Activated CD8-positive, alpha-beta T cell treated with anti-CD3 and anti-CD28 coated beads for 36 hours (primary cell): ENCODE measurements around the gene ATRX. TPM values are rescaled to one million over a fixed set of nuclear protein-coding genes. Genes with fewer than 3 reads are reported as not detected.
"Not testable (repeated sequence)": the region's sequence is repeated elsewhere in the genome, so short reads cannot be mapped to it uniquely, and the experiment has no call there.

ENCODE experiments used
- ATAC-seq: fragments of 200-7000 bp; cut with Tn5 transposase; one replicate; pipeline ENCODE4 v1.10.0; 2021; ENCODE audit warnings: mild to moderate bottlenecking, moderate library complexity
- CTCF ChIA-PET: fragments of 350-600 bp; sonication (Branson Sonifier 250); formaldehyde crosslinking; loops from one replicate; lab custom pipeline; 2021; ENCODE audit warnings: antibody characterized with exemption; lab: Charles Lee
- POLR2A ChIA-PET: fragments of 350-600 bp; sonication (Branson Sonifier 250); formaldehyde crosslinking; loops from one replicate; lab custom pipeline; 2021; ENCODE audit warnings: antibody characterized with exemption; lab: Charles Lee
- DNase-seq: peaks from one replicate; pipeline ENCODE4 v3.0.0-alpha.2; 2020
- H3K27ac Mint-ChIP-seq: one replicate; pipeline ENCODE4 v1.8.0; 2021; ENCODE audit warnings: mild to moderate bottlenecking, mixed read lengths
- H3K27me3 Mint-ChIP-seq: one replicate; pipeline ENCODE4 v1.8.0; 2021; ENCODE audit warnings: mixed read lengths
- H3K36me3 Mint-ChIP-seq: one replicate; pipeline ENCODE4 v1.8.0; 2021; ENCODE audit warnings: low read depth, mixed read lengths
- H3K4me1 Mint-ChIP-seq: one replicate; pipeline ENCODE4 v1.8.0; 2021; ENCODE audit warnings: low read depth, mixed read lengths
- H3K4me3 Mint-ChIP-seq: one replicate; pipeline ENCODE4 v1.8.0; 2021; ENCODE audit warnings: mild to moderate bottlenecking, moderate library complexity, mixed read lengths
- H3K9me3 Mint-ChIP-seq: one replicate; pipeline ENCODE4 v1.8.0; 2021; ENCODE audit warnings: mixed read lengths
- CTCF ChIP-seq: fragments of 200-600 bp; IDR thresholded peaks from one replicate; pipeline ENCODE4 v1.8.0; 2022; ENCODE audit warnings: antibody characterized with exemption, mild to moderate bottlenecking
- intact Hi-C: fragments of 100-400 bp; cut with micrococcal nuclease; formaldehyde crosslinking; loops from one replicate; pipeline ENCODE4 v1.10.0; 2022
- total RNA-seq, 2 experiments: library from RNA; stranded (reverse); gene quantifications; one replicate each; pipeline ENCODE4 v1.2.3, GENCODE V29; 2021

The ATRX gene
- total RNA-seq, 2 experiments from 2014 or later = 51.6 to 60.9 TPM

- TF ChIP-seq CTCF = no peak
- CTCF ChIA-PET = no interaction called here
- H3K9me3 Mint-ChIP-seq = no peaks in the 10 kb centered on the region
- intact Hi-C loops = no loop called here
- no peaks in the 10 kb centered on the region for H3K27me3 Mint-ChIP-seq
- DNase-seq = no peak
- no peak for ATAC-seq
- peaks cover 11% of the 10 kb centered on the region for H3K4me1 Mint-ChIP-seq
- peak overlapping the region; percentile 4 for H3K27ac Mint-ChIP-seq
- no peak overlapping the region for H3K4me3 Mint-ChIP-seq
- POLR2A ChIA-PET = no interaction called here
- peaks cover 10% of the 10 kb centered on the region for H3K36me3 Mint-ChIP-seq
Observed at GRCh38 chrX:77505227-77505626, 280.8 kb downstream of the ATRX start.

- DNase-seq = no peak
- H3K36me3 Mint-ChIP-seq = no peaks in the 10 kb centered on the region
- no peak for ATAC-seq
- ChIA-PET CTCF (no interaction called here), POLR2A (no interaction called here)
- H3K27ac Mint-ChIP-seq = no peak overlapping the region
- no peaks in the 10 kb centered on the region for H3K9me3 Mint-ChIP-seq
- intact Hi-C loops = no loop called here
- no peak overlapping the region for H3K4me3 Mint-ChIP-seq
- peaks cover 11% of the 10 kb centered on the region for H3K4me1 Mint-ChIP-seq
- no peaks in the 10 kb centered on the region for H3K27me3 Mint-ChIP-seq
- no peak for TF ChIP-seq CTCF
Observed at GRCh38 chrX:77502951-77503525, 283.0 kb downstream of the ATRX start.

- DNase-seq, ATAC-seq, intact Hi-C loops, H3K27ac Mint-ChIP-seq, CTCF ChIA-PET, H3K9me3 Mint-ChIP-seq, POLR2A ChIA-PET, H3K4me1 Mint-ChIP-seq, H3K4me3 Mint-ChIP-seq, H3K36me3 Mint-ChIP-seq, H3K27me3 Mint-ChIP-seq: not testable (repeated sequence)
Observed at GRCh38 chrX:77500164-77500563, 285.9 kb downstream of the ATRX start.

- no peak overlapping the region for H3K27ac Mint-ChIP-seq
- POLR2A ChIA-PET = no interaction called here
Observed at GRCh38 chrX:77493677-77494553, 292.1 kb downstream of the ATRX start.

GRCh38 chrX:77484045-77484444 is 302.0 kb downstream of the ATRX start:
- Mint-ChIP-seq H3K4me1 (no peaks in the 10 kb centered on the region), H3K36me3 (no peaks in the 10 kb centered on the region), H3K27me3 (peaks cover 3% of the 10 kb centered on the region), H3K27ac (no peak overlapping the region), H3K4me3 (no peak overlapping the region), H3K9me3 (peaks cover 3% of the 10 kb centered on the region)
- intact Hi-C loops = no loop called here
- DNase-seq = no peak
- no peak for ATAC-seq
- no peak for TF ChIP-seq CTCF
- ChIA-PET POLR2A (no interaction called here), CTCF (no interaction called here)

More at GRCh38 chrX:77493677-77494553, 292.1 kb downstream of the ATRX start:
- no peak for DNase-seq
- no peak overlapping the region for H3K4me3 Mint-ChIP-seq
- H3K4me1 Mint-ChIP-seq = no peaks in the 10 kb centered on the region
- intact Hi-C loops = no loop called here
- CTCF ChIA-PET = no interaction called here
- no peaks in the 10 kb centered on the region for H3K9me3 Mint-ChIP-seq
- no peaks in the 10 kb centered on the region for H3K36me3 Mint-ChIP-seq
- no peaks in the 10 kb centered on the region for H3K27me3 Mint-ChIP-seq
- no peak for TF ChIP-seq CTCF
- no peak for ATAC-seq
